ENCODE measurements around the gene PTGR2. TPM values are rescaled to one million over a fixed set of nuclear protein-coding genes. Genes with fewer than 3 reads are reported as not detected.
"Not testable (repeated sequence)": the region's sequence is repeated elsewhere in the genome, so short reads cannot be mapped to it uniquely, and the experiment has no call there.

PTGR2 gene
- total and polyA plus RNA-seq, 3 experiments from 2014 or later, result 3.0 to 4.2 (median 3.3) TPM

DNA sequence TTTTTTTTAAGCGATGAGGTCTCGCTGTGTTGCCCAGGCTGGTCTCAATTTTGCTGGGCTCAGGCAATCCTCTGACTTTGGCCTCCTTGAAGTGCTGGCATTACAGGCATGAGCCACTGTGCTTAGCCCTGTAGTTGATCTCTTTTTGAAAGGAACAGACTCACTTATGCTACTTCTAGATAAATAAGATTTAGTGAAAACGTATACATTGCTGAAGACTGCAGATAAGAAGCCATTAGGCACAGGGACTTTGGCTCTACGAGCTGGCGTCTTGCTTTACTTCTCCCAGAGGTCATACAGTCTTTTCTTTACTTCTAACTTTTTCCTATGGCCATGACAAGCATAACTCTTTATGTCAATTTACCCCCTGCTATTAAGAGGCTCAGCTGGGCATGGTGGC, 9.4 kb downstream of the PTGR2 start:
- no peaks in the 10 kb centered on the region for H3K9me3 ChIP-seq (ENCODE audit: low read length)
- no peak overlapping the region for H3K4me3 Mint-ChIP-seq
- no peak overlapping the region for H3K27ac ChIP-seq (ENCODE audit: low read depth, low read length)
- H3K27me3 Mint-ChIP-seq, result no peaks in the 10 kb centered on the region
- H3K36me3 ChIP-seq (ENCODE audit: insufficient read depth, low read length), result no peaks in the 10 kb centered on the region
- no peaks in the 10 kb centered on the region for H3K4me1 ChIP-seq (ENCODE audit: insufficient read depth, low read length)
- POLR2A ChIA-PET, result no interaction called here
- H3K9me3 Mint-ChIP-seq, result no peaks in the 10 kb centered on the region
- no peaks in the 10 kb centered on the region for H3K4me1 Mint-ChIP-seq
- CTCF ChIA-PET, result interaction anchor here (1.1 kb wide), 1 partner anchor 20 kb away, joined by 3 read pairs; no protein-coding TSS in a partner anchor
- H3K36me3 Mint-ChIP-seq, result peaks cover 0 to 19% (median 4%) of the 10 kb centered on the region in 3 donors
- DNase-seq, result no peak
- no peak overlapping the region for H3K4me3 ChIP-seq (ENCODE audit: low read length)
- peak overlapping the region in 1 of 8 donors; percentile 28 for H3K27ac Mint-ChIP-seq
- no peaks in the 10 kb centered on the region for H3K27me3 ChIP-seq (ENCODE audit: insufficient read depth, low read length, poor library complexity, severe bottlenecking)

DNA sequence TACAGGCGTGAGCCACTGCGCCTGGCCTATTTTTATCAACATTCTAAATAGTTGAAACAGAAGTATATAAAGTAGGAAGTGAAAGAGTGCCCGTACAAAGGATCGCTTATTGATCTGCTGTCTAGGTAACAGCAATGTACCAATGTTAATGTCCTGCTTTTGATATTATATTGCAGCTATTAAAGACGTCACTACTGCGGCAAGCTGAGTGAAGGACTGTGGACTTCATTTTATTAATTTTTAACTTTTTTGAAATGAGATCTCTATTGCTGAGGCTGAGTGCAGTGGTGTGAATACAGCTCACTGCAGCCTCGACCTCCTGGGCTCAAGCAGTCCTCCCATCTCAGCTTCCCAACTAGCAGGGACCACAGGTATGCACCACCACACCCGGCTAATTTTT, 10.8 kb downstream of the PTGR2 start:
- Mint-ChIP-seq H3K4me3 (no peak overlapping the region), H3K4me1 (no peaks in the 10 kb centered on the region), H3K27ac (no peak overlapping the region), H3K36me3 (peaks cover 0 to 19% (median 4%) of the 10 kb centered on the region in 3 donors), H3K27me3 (no peaks in the 10 kb centered on the region), H3K9me3 (no peaks in the 10 kb centered on the region)
- Histone ChIP-seq H3K36me3 (ENCODE audit: insufficient read depth, low read length) (no peaks in the 10 kb centered on the region), H3K4me3 (ENCODE audit: low read length) (no peak overlapping the region), H3K27ac (ENCODE audit: low read depth, low read length) (no peak overlapping the region), H3K9me3 (ENCODE audit: low read length) (no peaks in the 10 kb centered on the region), H3K27me3 (ENCODE audit: insufficient read depth, low read length, poor library complexity, severe bottlenecking) (no peaks in the 10 kb centered on the region), H3K4me1 (ENCODE audit: insufficient read depth, low read length) (no peaks in the 10 kb centered on the region)
- no peak for DNase-seq
- ChIA-PET CTCF (no interaction called here), POLR2A (no interaction called here)

DNA sequence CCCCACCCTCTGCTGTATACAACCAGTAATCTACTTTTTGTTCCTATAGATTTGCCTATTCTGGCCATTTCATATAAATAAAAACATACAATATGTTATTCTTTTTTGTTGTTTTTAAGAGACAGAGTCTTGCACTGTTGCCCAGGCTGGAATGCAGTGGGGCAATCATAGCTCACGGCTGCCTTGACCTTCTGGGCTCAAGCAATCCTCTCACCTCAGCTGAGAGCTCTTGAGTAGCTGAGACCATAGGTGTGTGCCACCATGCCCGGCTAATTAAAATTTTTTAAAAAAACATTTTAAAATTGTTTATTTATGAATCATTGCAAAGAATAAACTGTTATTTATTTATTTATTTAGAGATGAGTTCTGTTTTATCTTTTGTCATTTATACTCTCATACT, 11.6 kb downstream of the PTGR2 start:
- POLR2A ChIA-PET, result no interaction called here
- Histone ChIP-seq H3K27me3 (ENCODE audit: insufficient read depth, low read length, poor library complexity, severe bottlenecking) (no peaks in the 10 kb centered on the region), H3K4me1 (ENCODE audit: insufficient read depth, low read length) (no peaks in the 10 kb centered on the region), H3K27ac (ENCODE audit: low read depth, low read length) (no peak overlapping the region), H3K4me3 (ENCODE audit: low read length) (no peak overlapping the region), H3K36me3 (ENCODE audit: insufficient read depth, low read length) (no peaks in the 10 kb centered on the region), H3K9me3 (ENCODE audit: low read length) (no peaks in the 10 kb centered on the region)
- Mint-ChIP-seq H3K4me1 (no peaks in the 10 kb centered on the region), H3K4me3 (no peak overlapping the region), H3K27ac (no peak overlapping the region), H3K9me3 (no peaks in the 10 kb centered on the region), H3K36me3 (peaks cover 0 to 19% (median 6%) of the 10 kb centered on the region in 3 donors), H3K27me3 (no peaks in the 10 kb centered on the region)
- CTCF ChIA-PET, result no interaction called here
- no peak for DNase-seq

DNA sequence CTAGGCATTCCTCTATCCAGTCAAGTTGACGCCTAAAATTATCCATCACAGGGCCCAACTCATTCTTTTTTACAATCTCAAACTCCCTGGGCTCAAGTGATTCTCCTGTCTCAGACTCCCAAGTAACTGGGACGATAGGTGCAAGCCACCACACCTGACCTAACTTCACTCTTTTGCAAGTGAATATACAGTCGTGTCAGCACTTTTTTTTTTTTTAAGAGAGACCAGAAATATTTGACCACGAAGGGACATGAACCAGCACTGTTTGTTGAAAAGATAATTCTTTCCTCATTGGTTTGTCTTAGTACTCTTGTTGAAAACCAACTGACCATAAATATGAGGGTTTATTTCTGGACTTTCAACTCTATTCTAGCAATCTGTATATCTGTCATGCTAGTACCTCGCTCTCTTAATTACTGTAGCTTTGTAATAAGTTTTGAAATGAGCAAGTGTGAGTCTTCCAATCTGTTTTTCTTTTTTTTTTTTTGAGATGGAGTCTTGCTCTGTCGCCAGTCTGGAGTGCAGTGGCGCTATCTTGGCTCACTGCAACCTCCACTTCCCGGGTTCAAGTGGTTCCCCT, 14.0 kb downstream of the PTGR2 start:
- no peak overlapping the region for H3K27ac ChIP-seq (ENCODE audit: low read depth, low read length)

DNA sequence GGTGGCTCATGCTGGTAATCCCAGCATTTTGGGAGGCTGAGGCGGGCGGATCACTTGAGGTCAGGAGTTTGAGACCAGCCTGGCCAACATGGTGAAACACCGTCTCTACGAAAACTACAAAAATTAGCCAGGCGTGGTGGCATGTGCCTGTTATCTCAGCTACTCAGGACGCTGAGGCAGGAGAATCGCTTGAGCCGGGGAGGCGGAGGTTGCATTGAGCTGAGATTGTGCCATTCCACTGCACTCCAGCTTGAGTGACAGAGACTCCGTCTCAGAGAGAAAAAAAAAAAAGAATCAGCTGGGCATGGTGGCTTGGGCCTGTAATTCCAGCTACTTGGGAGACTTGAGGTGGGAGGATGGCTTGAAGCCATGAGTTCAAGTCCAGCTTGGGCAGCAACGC, 18.1 kb downstream of the PTGR2 start:
- H3K27me3 Mint-ChIP-seq; H3K27ac Mint-ChIP-seq; H3K4me1 ChIP-seq (ENCODE audit: insufficient read depth, low read length); H3K9me3 ChIP-seq (ENCODE audit: low read length); H3K4me3 ChIP-seq (ENCODE audit: low read length); H3K4me3 Mint-ChIP-seq; H3K9me3 Mint-ChIP-seq; DNase-seq; CTCF ChIA-PET; H3K4me1 Mint-ChIP-seq; H3K27ac ChIP-seq (ENCODE audit: low read depth, low read length); H3K27me3 ChIP-seq (ENCODE audit: insufficient read depth, low read length, poor library complexity, severe bottlenecking); POLR2A ChIA-PET; H3K36me3 Mint-ChIP-seq; H3K36me3 ChIP-seq (ENCODE audit: insufficient read depth, low read length): not testable (repeated sequence)

More for the DNA sequence above, 14.0 kb downstream of the PTGR2 start:
- H3K4me1 ChIP-seq (ENCODE audit: insufficient read depth, low read length), result no peaks in the 10 kb centered on the region
- DNase-seq, result no peak
- Mint-ChIP-seq H3K27ac (no peak overlapping the region), H3K4me1 (no peaks in the 10 kb centered on the region), H3K9me3 (no peaks in the 10 kb centered on the region), H3K36me3 (peaks cover 0 to 18% (median 7%) of the 10 kb centered on the region in 3 donors), H3K4me3 (no peak overlapping the region), H3K27me3 (peaks cover 0 to 1% of the 10 kb centered on the region in 2 donors)
- ChIA-PET POLR2A (interaction anchor here (0.6 kb wide), 1 partner anchor 1443 kb away, joined by 3 read pairs; no protein-coding TSS in a partner anchor), CTCF (interaction anchor here (1.1 kb wide), 1 partner anchor 11 kb away, joined by 3 read pairs; no protein-coding TSS in a partner anchor)
- no peaks in the 10 kb centered on the region for H3K36me3 ChIP-seq (ENCODE audit: insufficient read depth, low read length)
- no peaks in the 10 kb centered on the region for H3K27me3 ChIP-seq (ENCODE audit: insufficient read depth, low read length, poor library complexity, severe bottlenecking)
- no peaks in the 10 kb centered on the region for H3K9me3 ChIP-seq (ENCODE audit: low read length)
- H3K4me3 ChIP-seq (ENCODE audit: low read length), result no peak overlapping the region

DNA sequence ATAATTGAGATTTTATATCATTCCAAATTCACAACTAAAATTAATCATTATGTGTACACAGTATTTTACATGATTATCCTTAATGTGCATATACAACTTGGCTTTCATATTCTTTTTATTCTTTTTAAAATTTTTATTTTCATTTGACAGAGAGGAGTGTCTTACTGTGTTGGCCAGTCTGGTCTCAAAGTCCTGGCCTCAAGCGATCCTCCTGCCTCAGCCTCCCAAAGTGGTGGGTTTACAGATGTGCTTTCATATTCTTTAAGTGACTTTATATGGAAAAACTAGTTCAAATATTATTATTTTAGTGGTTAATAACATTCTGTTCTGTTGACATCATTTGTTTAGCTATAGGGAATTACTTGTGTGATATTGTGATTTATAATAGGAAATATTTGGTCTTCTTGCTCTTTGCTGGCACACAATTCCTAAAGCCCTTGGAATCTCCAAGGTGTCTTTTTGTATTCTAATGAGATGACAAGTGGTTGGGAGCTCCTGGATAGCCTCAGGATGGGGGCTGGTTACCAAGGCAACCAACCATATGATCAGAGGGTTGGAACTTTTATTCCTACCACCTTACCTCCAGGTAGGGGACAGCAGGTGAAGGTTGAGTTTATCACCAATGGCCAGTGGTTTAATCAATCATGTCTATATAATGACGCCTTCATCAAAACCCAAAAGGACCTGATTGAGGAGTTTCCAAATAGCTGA, 19.0 kb downstream of the PTGR2 start:
- Histone ChIP-seq H3K36me3 (ENCODE audit: insufficient read depth, low read length) (no peaks in the 10 kb centered on the region), H3K27ac (ENCODE audit: low read depth, low read length) (no peak overlapping the region), H3K9me3 (ENCODE audit: low read length) (no peaks in the 10 kb centered on the region), H3K4me3 (ENCODE audit: low read length) (no peak overlapping the region), H3K4me1 (ENCODE audit: insufficient read depth, low read length) (no peaks in the 10 kb centered on the region), H3K27me3 (ENCODE audit: insufficient read depth, low read length, poor library complexity, severe bottlenecking) (no peaks in the 10 kb centered on the region)
- Mint-ChIP-seq H3K36me3 (peaks cover 0 to 3% (median 0%) of the 10 kb centered on the region in 3 donors), H3K4me3 (no peak overlapping the region), H3K4me1 (no peaks in the 10 kb centered on the region), H3K9me3 (no peaks in the 10 kb centered on the region), H3K27me3 (peaks cover 0 to 1% of the 10 kb centered on the region in 2 donors), H3K27ac (no peak overlapping the region)
- CTCF ChIA-PET, result no interaction called here
- no peak for DNase-seq
- POLR2A ChIA-PET, result no interaction called here

DNA sequence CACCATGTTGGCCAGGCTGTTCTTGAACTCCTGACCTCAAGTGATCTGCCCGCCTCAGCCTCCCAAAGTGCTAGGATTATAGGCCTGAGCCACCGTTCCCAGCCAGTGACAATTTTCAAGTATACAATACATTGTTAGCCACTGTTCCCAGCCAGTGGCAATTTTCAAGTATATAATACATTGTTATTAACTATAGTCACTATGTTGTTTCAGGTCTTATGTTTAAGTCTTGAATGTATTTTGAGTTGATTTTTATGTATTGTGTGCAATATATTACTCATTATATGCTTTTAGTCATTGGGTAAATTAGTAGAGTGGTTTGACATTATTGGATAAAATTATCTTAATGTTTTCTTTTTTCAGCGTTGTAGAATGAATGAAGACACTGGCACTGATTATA, 22.0 kb downstream of the PTGR2 start:
- Mint-ChIP-seq H3K36me3 (no peaks in the 10 kb centered on the region), H3K27ac (no peak overlapping the region), H3K4me1 (no peaks in the 10 kb centered on the region), H3K4me3 (no peak overlapping the region), H3K27me3 (peaks cover 0 to 1% of the 10 kb centered on the region in 2 donors), H3K9me3 (no peaks in the 10 kb centered on the region)
- CTCF ChIA-PET, result no interaction called here
- Histone ChIP-seq H3K27ac (ENCODE audit: low read depth, low read length) (no peak overlapping the region), H3K9me3 (ENCODE audit: low read length) (no peaks in the 10 kb centered on the region), H3K36me3 (ENCODE audit: insufficient read depth, low read length) (no peaks in the 10 kb centered on the region), H3K4me1 (ENCODE audit: insufficient read depth, low read length) (no peaks in the 10 kb centered on the region), H3K27me3 (ENCODE audit: insufficient read depth, low read length, poor library complexity, severe bottlenecking) (no peaks in the 10 kb centered on the region), H3K4me3 (ENCODE audit: low read length) (no peak overlapping the region)
- POLR2A ChIA-PET, result no interaction called here
- no peak for DNase-seq

DNA sequence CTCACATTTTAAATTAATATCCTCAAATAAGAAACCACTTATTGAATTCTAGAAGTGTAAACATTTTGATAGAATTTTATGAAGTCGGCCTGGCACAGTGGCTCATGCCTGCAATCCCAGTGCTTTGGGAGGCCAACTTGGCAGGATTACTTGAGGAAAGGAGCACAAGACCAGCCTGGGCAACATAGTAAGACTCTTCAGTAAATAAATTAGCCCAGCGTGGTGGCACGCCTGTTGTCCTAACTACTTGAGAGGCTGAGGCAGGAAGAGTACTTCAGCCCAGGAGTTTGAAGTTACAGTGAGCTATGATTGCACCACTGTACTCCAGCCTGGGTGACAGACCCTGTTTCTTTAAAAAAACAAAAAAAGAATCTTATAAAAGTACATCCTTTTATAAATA, 26.2 kb downstream of the PTGR2 start:
- ChIA-PET CTCF (no interaction called here), POLR2A (interaction anchor here (0.6 kb wide), 1 partner anchor 47 kb away, joined by 3 read pairs; no protein-coding TSS in a partner anchor)
- Histone ChIP-seq H3K4me3 (ENCODE audit: low read length) (no peak overlapping the region), H3K4me1 (ENCODE audit: insufficient read depth, low read length) (no peaks in the 10 kb centered on the region), H3K36me3 (ENCODE audit: insufficient read depth, low read length) (no peaks in the 10 kb centered on the region), H3K9me3 (ENCODE audit: low read length) (no peaks in the 10 kb centered on the region), H3K27ac (ENCODE audit: low read depth, low read length) (no peak overlapping the region), H3K27me3 (ENCODE audit: insufficient read depth, low read length, poor library complexity, severe bottlenecking) (no peaks in the 10 kb centered on the region)
- no peak overlapping the region for H3K4me3 Mint-ChIP-seq
- H3K9me3 Mint-ChIP-seq, result no peaks in the 10 kb centered on the region
- no peaks in the 10 kb centered on the region for H3K4me1 Mint-ChIP-seq
- DNase-seq, result no peak
- H3K27me3 Mint-ChIP-seq, result no peaks in the 10 kb centered on the region
- no peak overlapping the region for H3K27ac Mint-ChIP-seq
- peaks cover 0 to 1% (median 0%) of the 10 kb centered on the region in 3 donors for H3K36me3 Mint-ChIP-seq
